NCI-H1092 (cell line): Measurements from ENCODE around the gene MXRA7.
"Not testable (repeated sequence)": the region's sequence is repeated elsewhere in the genome, so short reads cannot be mapped to it uniquely, and the experiment has no call there.

Experiments used
- DNase-seq: peaks from one replicate; lab custom pipeline; 2025; lab: John Stamatoyannopoulos, UW

The MXRA7 gene

DNA sequence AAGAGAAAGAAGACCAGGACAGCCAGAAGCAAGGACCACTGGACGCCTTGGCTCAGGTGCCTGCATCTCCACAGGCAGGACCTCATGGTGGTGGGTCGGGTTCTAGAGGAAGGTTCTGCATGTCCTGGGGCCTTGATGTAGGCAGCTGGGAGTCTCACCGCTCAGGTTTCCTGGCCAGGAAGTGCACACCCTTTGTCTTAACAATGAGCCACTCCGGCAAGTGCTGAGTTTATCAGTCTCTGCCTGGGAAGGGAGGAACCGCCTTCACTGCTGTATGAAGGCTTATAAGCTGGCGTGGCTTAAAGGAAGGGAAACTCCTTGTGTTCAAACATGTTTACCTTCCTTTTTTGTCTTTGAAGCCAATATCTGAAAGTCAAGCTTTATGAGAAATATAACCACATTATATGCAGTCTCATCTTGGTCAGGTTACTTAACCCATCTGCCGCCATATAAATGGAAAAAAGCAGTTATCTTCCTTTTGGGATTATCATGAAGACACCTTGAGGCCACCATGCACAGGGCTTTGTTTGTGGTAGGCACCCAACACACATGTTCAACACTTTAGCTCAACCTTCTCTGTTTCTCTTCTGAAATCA is 67.1 kb downstream of the MXRA7 start, which contains the start of gene ST6GALNAC1:
Gene ST6GALNAC1, minus strand, starts transcription at position 205 of the 596 bp plus-strand sequence. Its CDS starts 119 bp downstream, at position 86.
- no peak for DNase-seq

DNA sequence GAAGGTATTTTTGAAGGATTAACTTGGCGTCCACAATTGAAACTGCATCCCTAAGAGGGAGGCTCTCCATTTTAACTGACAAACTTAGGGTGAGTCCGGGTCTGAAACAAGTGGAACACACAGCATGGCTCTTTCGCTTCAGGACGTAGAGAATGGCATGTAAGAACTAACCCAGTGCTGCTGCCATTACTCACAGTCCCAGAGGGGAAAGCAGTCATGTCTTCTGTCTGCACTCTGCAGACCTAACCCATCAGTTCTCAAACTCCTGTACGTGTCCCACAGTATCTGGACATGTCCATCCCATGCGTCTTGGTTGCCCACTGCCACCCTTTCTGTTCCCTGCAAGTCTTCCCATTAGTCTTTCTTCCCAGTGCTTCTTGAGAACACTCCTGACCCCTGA is 67.8 kb downstream of the MXRA7 start:
- DNase-seq, result no peak

DNA sequence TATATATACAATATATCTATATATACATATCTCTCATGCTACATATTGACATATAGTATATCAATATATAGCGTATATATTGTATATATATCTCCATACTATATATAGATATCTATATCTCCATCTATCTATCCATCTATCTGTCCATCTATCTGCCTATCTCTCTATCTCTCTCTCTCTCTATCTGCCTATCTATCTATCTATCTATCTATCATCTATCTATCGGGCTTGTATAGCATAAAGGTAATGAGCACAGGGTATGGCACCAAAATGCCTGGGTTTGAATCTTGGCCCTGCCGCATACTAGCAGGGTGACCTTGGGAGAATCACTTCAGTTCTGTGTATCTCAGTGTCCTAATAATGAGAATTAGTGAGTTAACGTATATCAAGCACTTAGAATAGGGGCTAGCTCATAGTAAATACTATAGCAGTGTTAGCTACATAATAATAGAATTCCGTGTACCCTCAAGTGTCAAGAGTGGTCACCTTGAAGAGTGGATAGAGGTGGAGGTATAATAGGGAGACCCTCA is 68.7 kb downstream of the MXRA7 start:
- no peak for DNase-seq

DNA sequence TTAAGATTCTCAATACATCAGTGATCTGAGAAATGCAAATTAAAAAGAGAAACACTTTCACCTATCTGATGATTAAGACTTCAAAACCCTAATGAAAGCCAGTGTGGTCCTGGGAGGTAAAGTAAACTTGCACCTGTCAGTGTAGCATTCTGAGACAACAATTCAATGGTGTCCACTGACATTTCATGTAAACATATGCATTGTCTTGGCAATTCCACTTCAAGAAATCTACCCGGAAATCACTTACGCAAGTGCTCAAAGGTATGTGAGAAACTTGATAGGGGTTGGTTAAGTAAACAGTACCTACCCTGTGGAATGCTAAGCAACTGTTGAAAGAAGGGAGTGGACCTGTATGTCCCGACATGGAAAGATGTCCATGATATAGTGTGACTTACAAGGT is 69.3 kb downstream of the MXRA7 start:
- no peak for DNase-seq

DNA sequence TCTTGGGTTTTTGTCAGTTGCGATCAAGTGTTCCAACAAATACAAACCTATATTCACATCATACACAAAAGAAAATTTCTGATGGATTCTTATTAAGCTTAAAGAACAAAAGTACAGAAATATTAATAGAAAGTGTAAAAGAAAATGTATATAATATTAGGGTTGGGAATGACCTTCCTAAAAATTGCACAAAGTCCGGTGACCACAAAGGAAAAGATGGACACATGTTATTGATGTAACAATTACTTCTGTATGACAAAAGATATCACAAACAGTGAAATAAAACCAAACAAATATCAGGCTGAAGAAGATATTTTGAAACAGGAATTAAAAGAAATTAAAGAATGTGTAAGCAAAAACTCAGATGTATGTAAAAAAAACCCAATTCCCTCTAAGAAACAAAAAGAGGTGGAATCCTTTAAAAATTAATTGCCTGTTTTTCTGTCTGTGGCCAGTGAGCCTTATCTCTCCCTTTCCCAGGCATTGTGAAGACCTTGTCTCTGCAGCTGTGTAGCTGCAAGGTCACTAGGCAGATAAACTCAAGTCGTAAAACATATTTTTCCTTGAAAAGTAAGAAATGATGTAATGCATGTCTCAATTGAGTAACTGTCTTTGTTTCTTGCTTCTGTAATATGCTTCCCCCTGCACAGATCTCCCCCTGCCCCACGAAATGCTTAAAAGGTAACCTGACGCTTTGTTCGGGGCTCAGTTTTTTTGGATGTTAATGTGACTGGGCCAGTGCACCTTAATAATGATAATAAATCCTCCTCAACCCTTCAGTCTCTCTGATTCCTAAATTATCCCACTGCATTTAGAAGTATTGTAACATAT is 70.0 kb downstream of the MXRA7 start:
- no peak for DNase-seq

DNA sequence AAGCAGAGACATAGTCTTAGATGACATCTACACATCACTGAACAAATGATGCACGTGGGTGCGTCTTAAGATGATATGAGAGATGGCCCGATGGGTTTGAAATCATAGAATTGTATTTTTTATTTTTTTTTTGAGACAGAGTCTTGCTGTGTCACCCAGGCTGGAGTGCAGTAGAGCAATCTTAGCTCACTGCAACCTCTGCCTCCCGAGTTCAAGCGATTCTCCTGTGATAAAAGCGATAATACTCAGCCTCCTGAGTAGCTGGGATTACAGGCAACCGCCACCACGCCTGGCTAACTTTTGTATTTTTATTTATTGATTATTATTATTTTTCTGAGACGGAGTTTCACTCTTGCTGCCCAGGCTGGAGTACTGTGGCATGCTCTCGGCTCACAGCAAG is 72.5 kb downstream of the MXRA7 start:
- DNase-seq, result no peak

DNA sequence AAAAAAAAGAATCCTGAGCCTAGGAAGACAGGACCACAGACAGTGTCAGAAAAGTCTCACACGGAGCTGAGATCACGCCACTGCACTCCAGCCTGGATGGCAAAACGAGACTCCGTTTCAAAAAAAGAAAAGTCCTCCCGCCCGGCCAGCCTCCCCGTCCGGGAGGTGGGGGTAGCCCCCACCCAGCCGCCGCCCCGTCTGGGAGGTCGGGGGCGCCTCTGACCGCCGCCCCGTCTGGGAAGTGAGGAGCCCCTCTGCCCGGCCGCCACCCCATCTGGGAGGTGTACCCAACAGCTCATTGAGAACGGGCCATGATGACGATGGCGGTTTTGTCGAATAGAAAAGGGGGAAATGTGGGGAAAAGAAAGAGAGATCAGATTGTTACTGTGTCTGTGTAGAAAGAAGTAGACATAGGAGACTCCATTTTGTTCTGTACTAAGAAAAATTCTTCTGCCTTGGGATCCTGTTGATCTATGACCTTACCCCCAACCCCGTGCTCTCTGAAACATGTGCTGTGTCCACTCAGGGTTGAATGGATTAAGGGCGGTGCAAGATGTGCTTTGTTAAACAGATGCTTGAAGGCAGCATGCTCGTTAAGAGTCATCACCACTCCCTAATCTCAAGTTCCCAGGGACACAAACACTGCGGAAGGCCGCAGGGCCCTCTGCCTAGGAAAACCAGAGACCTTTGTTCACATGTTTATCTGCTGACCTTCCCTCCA is 74.1 kb downstream of the MXRA7 start:
- DNase-seq, result not testable (repeated sequence)

DNA sequence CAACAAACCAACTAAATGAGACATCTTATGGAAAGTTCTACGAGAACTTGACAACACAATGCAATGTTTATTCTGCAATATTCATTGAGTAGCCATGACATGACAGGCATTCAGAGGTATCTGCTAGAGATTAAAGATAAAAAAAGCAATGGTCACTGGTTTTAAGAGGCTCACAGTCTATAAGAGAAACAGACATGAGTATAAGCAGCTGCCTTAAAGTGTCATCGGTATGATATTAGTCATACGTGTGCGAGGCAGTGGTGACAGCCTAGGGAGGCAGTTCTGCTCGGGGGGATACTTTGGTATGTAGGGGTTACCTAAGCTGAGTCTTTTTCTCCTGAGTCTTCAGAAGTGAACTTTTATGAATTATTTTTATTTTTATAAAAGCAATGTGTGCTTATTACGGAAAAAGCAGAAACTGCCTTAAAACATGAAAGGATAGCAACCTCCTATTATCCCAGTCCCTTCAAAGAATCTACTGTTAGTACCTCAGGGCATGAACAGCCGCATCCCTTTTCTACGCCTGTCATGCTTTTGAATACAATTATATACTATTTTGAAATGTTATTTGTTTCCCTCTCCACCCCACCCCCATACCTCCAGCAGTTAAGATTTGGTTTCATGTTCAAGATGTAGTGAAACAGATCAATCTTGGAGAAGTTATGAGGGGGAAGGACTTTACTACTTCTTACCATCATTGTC is 75.0 kb downstream of the MXRA7 start:
- no peak for DNase-seq

DNA sequence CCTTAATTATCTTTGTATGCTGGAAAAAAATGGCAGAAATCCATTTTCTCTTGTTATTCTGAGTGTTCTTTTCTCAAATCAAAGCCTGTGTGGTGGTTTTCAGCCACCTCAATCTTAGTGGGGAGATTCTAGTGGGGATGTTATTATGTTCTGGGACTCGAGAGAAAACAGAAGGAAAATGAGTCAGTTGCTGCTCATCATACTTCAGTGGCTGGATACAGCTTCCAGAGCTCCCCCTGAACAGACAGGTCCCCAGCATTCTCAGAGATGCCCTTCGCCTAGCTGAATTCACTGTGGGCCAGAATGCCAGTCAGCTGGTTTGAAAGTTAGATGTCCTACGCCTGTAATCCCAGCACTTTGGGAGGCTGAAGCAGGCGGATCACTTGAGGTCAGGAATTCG is 75.7 kb downstream of the MXRA7 start:
- DNase-seq, result no peak

DNA sequence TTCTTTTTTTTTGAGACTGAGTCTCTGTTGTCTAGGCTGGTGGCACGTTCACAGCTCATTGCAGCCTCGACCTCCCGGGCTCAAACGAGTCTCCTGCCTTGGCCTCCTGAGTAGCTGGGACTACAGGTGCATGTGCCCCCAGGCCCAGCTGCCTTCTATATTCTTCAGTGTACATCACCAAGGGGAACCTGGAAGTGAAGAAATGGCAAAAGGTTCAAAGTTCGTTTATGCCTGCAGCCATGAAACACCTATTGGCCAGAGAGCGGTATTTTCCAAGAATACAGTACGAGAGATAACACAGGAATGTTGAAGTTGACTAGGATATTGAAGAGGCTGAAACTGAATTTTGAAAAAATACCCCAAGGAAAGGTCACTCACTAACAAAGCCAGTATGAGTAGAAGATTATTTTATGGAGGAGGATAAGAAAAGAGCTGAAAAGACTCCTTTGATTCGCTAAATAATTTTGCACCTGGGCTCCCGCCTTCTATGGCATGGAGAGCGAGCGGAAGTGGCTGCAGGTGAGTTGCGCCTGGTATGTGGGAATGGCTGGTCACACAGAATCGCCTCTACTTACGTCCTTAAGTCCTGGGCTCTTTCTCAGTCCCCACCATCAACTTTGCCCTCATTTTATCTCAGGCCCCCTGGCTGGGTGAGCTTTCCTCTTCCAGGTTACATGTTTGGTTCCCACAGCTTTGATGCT is 77.0 kb downstream of the MXRA7 start:
- no peak for DNase-seq

DNA sequence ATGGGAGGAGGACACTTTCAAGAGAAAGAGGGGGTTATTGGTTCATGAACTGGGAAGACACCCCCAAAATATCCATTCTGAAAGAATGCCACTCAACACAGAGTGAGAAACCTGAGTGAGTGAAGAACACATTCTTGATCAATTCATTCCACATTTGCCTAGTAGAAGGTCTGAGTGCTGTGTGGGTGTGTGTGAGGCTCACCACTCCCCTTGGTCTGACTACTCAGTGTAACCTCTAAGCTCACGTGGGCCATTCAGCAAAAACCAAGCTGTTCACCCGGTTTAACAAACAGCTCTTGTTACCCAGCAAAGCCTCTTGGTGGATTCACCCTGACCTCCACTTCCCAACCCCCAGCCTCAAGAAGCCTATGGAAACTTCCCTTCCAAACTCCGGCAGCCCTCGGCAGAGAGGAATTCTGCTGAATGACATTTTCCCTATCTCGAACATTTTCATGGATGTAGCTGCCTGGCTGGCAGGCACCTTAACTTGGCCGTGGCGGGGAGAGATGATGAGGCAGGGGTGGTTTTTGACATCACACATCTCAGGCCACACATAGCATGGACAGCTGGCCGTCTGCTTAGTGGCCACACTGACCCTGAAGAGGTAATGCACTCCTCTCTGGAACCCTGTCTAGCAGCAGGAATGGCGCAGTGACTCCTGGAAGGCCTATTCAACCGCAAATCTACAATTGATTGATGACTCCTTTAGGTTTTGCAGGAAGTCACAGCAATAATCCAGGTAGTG is 78.8 kb downstream of the MXRA7 start:
- DNase-seq, result no peak

DNA sequence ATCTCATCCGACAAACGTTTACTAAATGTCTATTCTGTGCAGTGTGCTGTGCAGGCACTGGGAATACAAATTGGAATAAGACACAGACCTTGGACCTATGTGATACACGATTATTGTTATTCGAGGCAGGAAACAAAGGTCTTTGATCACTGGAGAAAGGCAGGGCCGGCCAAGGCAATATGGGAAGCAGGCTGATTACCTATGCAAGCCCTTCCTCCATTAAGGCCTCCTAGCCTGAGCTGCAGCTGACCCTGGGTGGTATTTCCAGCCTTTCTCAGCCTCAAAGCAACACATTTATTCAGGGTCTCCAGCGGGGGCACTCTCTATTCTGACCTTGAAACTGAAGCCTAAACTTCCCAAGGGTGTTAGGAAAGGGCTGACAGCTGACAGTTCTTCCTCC is 80.6 kb downstream of the MXRA7 start:
- DNase-seq, result no peak
